ENCODE results near the gene RRP9.

RRP9 gene

GRCh38 chr3:51954105-51954504 lies 12.4 kb upstream of the RRP9 start:
- Histone ChIP-seq H3K36me3 (no peaks in the 10 kb centered on the region), H3K27me3 (no peaks in the 10 kb centered on the region), H3K4me1 (no peaks in the 10 kb centered on the region), H3K9me3 (no peaks in the 10 kb centered on the region), H3K4me3 (ENCODE audit: low read depth, low read length) (no peak overlapping the region)
- DNase-seq = no peak
- TF ChIP-seq CTCF (IDR thresholded peaks at IDR 0.05; ENCODE audit: low read depth, low read length) = no peak

- no peak for TF ChIP-seq CTCF (IDR thresholded peaks at IDR 0.05; ENCODE audit: low read depth, low read length)
- DNase-seq = no peak
- Histone ChIP-seq H3K4me3 (ENCODE audit: low read depth, low read length) (no peak overlapping the region), H3K36me3 (no peaks in the 10 kb centered on the region), H3K27me3 (no peaks in the 10 kb centered on the region), H3K9me3 (no peaks in the 10 kb centered on the region), H3K4me1 (no peaks in the 10 kb centered on the region)
Observed at GRCh38 chr3:51953445-51953844, 11.7 kb upstream of the RRP9 start.

- H3K27me3 ChIP-seq = no peaks in the 10 kb centered on the region
- H3K4me3 ChIP-seq (ENCODE audit: low read depth, low read length) = no peak overlapping the region
- DNase-seq = no peak
- no peaks in the 10 kb centered on the region for H3K4me1 ChIP-seq
- H3K9me3 ChIP-seq = no peaks in the 10 kb centered on the region
- TF ChIP-seq CTCF (IDR thresholded peaks at IDR 0.05; ENCODE audit: low read depth, low read length) = no peak
- H3K36me3 ChIP-seq = no peaks in the 10 kb centered on the region
Observed at GRCh38 chr3:51950899-51951298, 9.2 kb upstream of the RRP9 start.

- no peaks in the 10 kb centered on the region for H3K27me3 ChIP-seq
- H3K4me1 ChIP-seq = no peaks in the 10 kb centered on the region
- no peak for TF ChIP-seq CTCF (IDR thresholded peaks at IDR 0.05; ENCODE audit: low read depth, low read length)
- no peaks in the 10 kb centered on the region for H3K36me3 ChIP-seq
- no peak overlapping the region for H3K4me3 ChIP-seq (ENCODE audit: low read depth, low read length)
- DNase-seq = no peak
- no peaks in the 10 kb centered on the region for H3K9me3 ChIP-seq
Observed at GRCh38 chr3:51949121-51949520, 7.4 kb upstream of the RRP9 start.

- Histone ChIP-seq H3K9me3 (no peaks in the 10 kb centered on the region), H3K36me3 (no peaks in the 10 kb centered on the region), H3K4me1 (no peaks in the 10 kb centered on the region), H3K27me3 (no peaks in the 10 kb centered on the region), H3K4me3 (ENCODE audit: low read depth, low read length) (no peak overlapping the region)
- TF ChIP-seq CTCF (IDR thresholded peaks at IDR 0.05; ENCODE audit: low read depth, low read length) = no peak
- no peak for DNase-seq
Observed at GRCh38 chr3:51948016-51948580, 6.4 kb upstream of the RRP9 start.

GRCh38 chr3:51947215-51947900 lies 5.7 kb upstream of the RRP9 start:
- DNase-seq = no peak

More at GRCh38 chr3:51947215-51947900, 5.7 kb upstream of the RRP9 start:
- Histone ChIP-seq H3K4me3 (ENCODE audit: low read depth, low read length) (no peak overlapping the region), H3K9me3 (no peaks in the 10 kb centered on the region), H3K27me3 (no peaks in the 10 kb centered on the region), H3K36me3 (no peaks in the 10 kb centered on the region), H3K4me1 (no peaks in the 10 kb centered on the region)
- TF ChIP-seq CTCF (IDR thresholded peaks at IDR 0.05; ENCODE audit: low read depth, low read length) = no peak

Data from BE2C (cell line).